HS-5 (cell line): ENCODE measurements around the gene RNF19B.

Source experiments
- DNase-seq: peaks from one replicate; pipeline ENCODE4 v3.0.0-alpha.2; 2012; ENCODE audit warnings: low read depth

Gene RNF19B

DNA sequence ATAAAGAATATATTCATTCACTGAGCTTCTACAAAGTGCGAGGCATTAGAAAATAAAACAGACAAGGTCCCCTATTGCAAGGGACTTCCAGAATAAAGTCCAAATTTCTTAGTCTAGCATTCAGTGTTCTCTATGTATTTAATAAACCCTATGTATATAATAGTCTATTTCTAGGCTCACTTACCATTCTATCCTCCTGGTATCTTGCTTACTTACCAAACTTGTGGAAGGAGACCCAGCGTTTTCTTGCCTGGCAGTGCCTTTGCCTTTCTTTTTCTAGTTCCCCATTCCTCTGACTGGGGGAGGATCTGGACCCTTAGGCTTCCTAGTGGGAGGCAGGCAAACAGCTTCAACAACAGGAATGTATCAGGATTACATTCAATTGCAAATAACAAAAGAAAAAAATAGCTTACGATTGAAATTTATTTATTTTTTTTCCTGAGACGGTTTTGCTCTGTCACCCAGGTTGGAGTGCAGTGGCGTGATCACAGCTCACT, 690 bp upstream of the RNF19B start:
- no peak for DNase-seq

DNA sequence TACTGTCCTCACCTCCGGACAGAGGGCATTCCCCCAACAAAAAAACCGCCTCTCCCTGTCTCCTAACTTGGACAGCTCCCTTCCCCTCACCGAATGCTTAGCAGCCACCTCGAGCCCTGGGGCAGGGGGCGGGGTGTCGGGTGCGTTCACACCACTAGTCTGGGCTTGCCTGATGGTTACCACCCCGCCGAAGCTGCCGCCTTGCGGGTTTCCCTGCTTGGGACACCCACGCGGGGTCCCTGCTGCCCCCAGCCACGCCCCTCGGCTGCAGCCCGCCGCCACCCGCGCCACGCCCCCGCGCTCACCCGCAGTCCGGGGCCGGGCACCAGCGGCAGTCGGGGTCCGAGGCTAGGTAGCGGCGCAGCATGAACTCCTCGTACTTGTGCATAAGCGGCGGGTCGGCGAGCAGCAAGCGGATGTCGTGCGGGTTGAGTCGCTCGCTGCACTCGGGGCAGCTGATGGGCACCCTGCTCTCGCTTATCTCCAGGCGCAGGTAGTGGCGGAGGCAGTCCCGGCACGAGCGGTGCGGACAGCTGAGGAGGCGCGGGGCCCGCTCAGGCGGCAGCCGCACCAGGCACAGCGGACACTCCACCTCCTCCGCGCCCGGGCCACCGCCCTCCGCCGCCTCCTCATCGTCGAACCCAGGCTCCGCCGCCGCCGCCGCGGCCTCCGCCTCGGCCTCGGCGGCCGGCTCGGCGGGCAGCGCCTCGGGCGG, 706 bp downstream of the RNF19B start:
- no peak for DNase-seq

DNA sequence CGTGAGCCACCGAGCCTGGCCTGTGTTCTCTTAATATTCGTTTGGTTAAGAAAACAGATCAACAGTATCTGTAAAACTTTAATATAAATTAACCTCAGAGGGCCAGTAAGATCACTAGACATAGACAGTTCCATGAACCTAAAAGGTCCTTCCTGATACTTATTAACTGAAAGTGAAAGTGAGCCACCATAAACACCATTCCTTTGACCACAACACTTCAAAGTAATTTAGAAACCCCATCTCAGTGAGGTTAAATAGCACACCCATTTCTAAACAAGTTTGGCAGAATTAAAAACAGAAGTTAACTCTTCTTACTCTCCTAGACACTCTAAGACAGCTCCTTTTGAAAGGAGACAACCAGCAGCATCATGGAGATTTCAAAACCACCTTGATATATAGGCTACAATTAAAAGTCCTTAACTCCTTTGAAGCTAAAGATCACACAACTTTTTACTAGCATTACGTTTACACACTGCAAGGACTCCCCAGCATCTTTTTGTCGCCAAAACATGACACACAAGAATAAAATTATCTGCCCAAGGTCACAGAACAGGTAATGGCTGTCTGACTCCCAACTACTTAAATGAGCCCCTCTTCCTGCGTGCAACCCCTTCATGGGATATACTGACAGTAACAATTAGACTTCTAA, 2.2 kb downstream of the RNF19B start:
- DNase-seq: no peak

DNA sequence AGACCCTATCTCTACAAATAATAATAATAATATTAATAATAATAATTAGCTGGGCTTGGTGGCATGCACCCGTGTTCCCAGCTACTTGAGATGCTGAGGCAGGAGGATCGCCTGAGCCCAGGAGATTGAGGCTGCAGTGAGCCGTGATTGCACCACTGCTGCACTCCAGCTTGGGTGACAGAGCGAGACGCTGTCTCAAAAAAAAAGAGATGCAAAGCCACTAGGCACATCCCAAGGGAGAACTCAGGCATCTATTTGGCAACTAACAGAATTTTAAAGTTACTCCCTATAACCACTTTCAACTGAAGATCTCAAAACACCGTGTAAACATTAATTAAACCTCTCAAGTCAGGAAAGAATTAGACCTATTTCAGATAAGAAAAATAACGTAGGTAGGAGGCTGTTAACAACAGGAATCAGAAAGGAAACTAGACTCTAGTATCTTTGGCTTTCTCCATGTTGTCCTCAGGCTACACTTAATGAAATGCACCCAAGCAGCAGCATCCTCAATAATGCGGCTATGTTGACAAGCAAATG, 3.7 kb downstream of the RNF19B start:
- no peak for DNase-seq

DNA sequence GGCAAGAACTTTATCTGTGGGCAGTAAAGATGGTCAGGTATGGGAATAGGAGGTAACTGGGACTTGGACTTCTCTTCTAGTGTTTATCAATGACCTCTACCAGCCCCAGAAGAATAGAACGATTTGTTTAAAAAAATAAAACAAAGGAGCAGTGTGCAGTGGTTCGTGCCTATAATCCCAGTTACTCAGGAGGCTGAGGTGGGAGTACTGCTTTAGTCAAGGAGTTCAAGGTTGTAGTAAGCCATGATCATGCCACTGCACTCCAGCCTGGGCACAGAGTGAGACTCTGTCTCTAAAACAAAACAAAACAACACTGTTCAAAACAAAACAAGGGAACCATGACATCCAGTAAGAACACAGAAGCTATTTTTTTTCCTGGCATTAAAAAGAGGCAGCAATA, 4.3 kb downstream of the RNF19B start:
- DNase-seq: no peak

DNA sequence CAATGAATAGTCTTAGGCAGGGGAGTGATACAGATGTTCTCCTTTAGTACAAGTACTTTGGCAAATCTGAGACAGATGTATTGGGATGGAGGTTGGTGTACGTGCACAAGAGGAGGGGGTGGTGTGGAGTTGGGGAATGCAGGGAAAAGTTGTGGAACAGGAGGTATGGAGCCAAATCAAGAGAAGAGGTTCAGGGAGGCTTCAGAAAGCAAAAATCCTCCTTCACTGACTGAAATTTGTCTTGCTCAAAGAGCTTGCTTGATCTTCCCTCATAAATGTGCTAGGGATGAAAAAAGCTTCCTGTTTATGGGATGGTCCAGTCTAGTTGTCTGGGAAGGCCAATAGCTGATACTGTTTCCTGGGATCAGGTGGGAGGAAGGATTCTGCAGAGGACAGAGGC, 5.8 kb downstream of the RNF19B start:
- DNase-seq: no peak

DNA sequence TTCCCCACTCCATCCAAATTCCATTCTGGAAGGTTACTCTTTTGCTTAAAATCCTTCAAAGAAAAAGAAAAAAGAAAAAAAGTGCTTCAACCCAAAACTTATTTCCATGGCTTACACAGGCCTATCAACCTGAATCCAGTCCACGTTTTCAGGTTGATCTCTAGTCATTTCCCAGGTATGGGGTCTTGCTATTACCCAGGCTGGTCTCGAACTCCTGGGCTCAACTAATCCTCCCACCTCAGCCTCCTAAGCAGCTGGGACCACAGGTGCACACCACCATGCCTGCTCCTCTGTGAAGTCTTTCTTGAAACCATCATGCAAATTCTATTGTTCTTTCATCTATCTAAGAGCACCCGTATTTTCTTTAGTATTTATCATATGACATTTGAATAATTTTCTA, 7.6 kb downstream of the RNF19B start:
- no peak for DNase-seq

DNA sequence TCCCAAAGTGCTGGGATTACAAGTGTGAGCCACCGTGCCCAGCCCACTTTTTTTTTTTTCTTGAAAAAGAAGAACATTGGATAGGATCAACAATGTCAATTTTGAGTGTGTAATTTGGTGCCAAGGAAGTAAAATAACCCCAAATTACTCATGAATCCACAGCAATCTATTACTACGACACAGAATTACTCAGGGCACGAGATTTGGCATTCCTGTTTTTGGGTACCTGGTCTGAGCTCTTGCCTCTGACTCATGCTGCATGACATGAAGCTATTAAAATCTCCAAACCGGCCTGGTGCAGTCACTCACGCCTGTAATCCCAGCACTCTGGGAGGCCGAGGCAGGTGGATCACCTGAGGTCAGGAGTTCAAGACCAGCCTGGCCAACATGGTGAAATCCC, 10.4 kb downstream of the RNF19B start:
- DNase-seq: no peak

DNA sequence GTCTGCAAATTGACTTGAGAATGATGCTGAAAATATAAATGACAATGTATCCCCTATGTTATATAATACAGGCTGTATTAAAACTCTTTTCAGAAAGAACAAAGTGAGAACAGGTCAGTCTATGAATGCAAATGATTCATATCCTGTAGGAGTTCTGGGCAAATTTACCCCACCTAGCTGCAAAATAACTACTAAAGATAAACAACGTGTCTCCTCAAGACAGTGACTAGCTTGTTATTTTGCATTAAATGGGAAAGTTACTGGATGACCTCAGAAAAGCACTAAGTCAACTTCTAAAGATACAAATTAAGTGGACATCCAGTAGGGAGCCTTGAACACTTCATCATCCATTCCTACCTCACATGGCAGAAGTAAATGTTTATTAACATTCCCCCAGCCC, 11.1 kb downstream of the RNF19B start:
- DNase-seq: no peak

DNA sequence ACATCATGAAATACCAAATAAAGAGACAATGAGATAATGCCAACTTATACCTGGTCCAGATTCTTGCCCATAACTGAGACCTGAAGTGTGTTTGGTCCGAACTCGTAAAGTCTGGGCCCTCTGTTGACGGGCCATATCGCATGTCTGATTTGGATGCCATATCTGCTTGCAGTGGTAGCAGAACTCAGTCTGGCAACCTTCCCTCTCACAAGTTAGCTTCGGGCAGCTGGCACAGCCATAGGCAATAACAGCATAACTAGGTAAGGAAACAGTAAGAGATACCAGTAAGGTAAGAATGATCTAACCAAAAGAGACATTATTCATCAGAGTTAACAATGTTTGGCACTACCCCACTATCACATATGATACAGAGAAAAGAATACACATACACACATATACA, 15.1 kb downstream of the RNF19B start:
- DNase-seq: no peak

DNA sequence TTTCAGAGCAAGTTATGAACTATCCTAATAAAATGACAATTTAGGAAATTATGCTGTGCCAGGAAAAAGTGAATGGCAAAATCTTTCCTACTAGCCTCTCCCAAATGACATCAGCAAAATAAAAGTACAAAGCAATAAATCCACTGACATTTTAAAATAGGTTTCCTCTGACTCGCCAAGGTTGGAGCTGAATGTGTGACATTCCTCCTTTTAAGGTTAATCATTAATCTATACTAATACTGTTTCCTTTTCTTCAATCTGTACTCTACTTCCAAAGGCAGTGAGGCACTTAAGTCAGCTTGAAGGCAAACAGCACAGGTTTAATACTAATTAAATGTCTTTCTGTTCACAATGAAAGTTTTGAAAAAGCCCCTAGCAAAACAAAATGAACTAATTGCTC, 15.7 kb downstream of the RNF19B start:
- no peak for DNase-seq

DNA sequence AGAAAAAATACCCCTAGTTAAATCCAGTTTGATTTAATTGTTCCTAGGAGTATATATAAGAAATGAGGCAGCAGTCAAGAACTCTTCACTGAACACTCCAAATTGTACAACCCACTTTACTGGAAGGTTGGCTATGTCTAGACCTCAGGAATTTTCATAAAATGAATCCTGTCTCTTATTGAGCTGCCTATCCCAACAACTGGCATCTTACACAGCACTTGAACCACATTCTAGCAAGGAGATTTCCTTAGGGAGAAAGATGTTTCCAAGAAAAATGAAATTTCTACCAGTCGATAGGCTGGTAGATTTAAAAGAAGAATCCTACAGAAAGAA, 16.3 kb downstream of the RNF19B start:
- no peak for DNase-seq

DNA sequence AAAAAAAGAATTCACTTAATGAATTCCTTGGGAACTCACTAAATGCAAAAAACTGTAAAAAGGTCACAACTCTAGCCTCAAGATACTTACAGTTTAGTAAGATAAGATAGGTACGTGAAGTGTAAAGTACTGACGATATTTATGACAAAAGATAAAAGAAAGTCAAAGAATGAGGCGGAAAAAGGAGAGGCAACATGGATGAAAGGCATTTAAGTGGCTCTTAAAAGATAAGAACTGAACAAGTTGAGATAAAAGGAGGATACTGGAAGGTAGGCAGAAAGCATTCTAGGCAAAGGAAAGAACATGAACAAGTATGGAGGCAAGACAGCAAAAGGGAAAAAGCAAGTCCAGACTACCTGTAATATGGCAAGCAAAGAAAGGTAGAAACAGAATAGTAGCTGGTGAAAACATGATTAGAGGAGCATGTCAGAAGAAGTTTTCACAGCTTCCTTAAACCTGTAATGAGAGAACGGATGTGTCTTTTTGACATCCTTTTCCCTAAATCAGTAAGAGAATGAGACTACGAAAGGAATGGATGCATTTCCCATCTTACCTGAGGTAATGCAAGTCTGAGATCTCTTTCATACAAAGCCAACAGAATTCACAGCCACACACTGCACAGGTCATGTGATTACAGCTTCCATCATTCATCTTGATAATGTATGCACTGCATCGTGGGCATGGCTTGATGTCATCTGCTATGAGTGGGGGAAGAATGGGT, 16.8 kb downstream of the RNF19B start:
- DNase-seq: no peak

DNA sequence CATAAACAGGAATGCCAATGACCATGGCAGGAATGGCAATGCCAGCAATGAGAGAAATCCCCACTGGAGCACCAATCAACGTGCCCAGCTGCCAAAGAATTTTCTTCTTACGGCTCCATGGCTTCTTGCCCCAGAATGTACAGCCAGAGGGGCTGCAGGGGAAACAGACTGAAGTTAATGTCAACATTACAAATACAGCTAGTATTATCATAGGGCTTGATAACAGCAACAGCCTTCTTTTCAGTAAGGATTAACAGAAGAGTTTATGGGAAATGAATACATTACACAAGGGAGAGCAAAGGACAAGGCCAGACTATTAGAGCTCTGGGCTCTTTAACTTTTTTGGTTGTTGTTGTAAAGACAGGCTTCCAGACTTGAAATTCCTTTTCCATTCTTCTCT, 18.2 kb downstream of the RNF19B start:
- no peak for DNase-seq

DNA sequence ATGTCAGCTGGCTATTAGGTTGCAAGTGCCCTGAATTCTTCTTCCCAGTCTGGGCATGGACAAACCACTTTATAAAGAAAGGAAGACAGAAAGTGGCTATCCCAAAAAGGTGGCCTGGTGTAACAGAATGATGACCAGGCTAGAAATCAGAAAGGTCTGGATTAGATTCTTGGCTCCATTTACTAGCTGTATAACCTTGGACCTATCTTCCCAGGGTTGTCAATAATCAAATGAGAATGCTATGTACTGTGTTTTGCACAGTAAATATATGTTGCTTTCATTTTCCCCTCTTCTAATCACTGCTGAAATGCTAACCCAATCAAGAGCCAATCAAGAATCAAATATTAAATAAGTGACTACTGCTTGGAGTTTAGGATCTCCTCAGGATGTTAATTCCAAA, 20.4 kb downstream of the RNF19B start:
- DNase-seq: no peak

DNA sequence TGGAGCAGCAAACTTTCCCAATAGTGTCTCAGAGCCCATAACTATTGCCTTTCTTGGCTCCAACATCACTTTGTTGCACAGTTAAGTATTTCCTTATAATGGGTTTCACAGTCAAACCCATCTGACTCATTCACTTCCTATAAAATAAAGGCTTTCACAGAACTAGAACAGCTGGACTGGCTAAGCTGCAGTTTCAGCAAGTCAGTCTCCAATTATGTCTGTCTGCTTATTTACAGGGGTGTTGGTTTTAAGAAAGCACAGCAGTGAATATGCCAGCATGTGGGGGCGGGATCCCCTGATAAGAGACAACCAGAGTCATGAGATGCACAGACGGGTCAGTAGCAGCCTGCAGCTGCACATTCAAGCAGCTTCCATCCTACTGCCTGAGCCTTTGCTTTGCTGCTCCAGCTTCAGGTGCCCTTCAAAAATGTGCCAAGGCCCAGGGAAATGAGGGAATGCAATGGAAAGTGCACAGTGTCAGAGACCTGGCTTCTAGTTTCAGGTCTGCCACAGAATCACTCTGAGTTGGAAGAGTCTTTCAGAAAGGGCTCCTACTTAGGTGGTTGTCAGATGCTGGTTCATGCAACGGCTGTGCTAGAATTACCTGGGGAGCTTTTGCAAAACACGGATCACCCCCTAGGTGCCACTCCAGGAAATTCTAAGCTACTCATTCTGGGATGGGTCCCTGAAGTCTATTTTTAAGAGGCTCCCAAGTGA, 24.8 kb downstream of the RNF19B start:
- DNase-seq: no peak

DNA sequence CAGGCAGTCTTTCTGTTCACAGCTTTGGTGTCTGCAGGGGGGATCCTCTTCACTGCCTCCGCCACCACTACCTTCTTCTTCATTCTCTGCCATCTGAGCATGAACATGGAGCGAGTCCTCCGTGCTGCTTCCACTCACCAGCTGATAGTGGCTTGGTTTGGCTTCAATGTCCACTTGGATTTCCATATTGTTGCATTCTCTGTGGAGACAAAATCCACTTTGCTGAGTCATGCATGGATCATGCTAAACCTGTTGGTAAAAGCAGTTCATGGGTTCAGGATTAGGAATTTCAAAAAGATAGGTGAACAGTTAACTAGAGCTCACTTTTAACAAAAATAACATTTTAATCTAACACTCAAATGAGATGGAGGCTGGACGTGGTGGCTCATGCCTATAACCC, 27.5 kb downstream of the RNF19B start:
- DNase-seq: no peak

DNA sequence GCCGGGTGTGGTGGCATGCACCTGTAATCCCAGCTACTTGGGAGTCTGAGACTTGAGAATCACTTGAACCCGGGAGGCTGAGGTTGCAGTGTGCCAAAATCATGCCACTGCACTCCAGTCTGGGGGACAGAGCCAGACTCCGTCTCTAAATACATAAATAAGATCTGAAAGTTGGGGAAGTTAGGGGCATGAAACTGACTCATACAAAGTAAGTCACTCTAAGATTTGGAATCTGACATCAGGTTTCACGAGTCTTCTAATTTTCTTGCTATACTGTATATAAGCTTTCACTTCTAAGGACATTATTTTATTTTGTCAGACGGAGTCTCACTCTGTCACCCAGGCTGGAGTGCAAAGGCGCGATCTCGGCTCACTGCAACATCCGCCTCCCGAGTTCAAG, 30.1 kb downstream of the RNF19B start:
- no peak for DNase-seq

DNA sequence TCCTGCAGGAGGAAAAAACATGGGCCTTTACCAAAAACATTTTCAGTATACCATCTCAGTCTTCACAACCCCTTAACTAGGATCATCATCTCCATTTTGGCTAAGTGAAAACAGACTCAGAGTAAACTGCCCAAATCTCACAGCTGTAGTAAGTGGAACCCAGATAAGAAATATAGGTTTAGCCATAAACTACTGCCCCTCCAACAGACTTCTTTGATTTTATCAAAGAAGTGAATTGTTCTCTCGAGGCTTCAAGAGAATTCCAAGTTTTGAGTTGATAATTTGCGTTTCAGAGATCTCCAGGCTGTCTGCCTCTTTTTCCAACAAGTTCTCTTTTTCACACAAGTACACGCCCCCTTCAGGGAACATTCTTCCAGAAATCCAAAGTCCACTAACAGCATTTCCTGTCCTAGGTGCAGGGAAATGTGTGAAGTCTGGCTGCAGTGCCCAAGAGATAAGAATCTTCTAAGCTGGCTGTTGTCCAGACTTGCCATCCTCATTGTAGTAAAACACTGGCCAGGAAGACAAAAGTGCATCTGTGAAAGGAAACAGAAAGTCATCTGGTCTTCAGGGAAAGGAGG, 30.8 kb downstream of the RNF19B start:
- DNase-seq: no peak

DNA sequence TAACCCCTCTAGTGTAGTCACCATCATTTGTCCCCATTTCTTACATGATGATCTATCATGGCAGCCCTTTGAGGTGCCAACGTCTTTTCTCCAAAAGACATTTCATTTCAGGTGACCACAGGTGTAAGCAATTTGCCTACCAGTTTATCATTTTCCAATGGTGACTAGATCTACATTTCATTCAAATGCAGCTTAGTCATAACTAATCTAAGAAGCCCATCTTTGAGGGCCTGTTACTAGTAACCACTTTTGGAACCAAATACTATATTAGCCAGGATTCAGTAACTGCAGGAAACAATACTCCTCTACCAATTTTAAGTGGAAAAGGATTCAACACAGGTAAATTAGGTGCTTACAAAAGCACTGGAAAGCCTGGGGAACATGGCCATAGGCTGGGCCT, 32.8 kb downstream of the RNF19B start:
- DNase-seq: no peak

DNA sequence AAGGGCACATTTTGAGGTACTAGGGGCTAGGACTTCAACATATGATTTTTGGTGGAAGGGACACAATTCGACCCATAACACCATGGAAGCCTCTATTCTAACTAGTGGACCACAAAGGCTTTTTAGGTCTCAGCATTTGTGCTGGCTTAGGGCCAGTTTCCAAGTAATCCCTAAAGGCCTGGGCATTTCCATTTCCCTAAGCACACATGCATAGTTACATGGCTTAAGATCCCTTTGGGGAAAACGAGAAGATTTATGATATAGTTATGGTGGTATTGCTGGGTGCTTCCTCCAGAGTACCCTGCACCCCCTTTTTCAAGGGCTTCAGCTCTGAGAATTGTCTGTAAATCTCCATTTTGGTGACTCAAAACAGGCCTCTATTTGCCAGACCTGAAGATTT, 35.2 kb downstream of the RNF19B start:
- DNase-seq: no peak

DNA sequence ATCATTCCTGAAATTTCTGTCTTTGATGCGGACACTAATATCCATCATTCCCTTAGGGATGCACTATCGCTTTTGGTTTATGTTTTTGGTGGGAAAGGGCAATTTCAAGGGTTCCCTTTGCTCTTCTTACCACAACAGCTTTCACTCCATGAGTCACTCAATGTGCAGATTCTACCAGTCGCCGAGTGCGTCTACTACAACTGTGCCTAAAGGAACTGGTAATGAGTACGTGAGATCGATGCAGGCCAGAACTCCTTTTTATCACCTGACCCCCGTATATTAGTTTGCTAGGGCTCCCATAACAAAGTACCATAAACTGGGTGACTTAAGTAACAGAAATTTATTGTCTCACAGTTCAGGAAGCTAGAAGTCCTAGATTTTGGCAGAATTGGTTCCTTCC, 35.9 kb downstream of the RNF19B start:
- no peak for DNase-seq
